ENCODE data around the gene DDAH1.
"Not testable (repeated sequence)": the region's sequence is repeated elsewhere in the genome, so short reads cannot be mapped to it uniquely, and the experiment has no call there.

DDAH1 gene

DNA sequence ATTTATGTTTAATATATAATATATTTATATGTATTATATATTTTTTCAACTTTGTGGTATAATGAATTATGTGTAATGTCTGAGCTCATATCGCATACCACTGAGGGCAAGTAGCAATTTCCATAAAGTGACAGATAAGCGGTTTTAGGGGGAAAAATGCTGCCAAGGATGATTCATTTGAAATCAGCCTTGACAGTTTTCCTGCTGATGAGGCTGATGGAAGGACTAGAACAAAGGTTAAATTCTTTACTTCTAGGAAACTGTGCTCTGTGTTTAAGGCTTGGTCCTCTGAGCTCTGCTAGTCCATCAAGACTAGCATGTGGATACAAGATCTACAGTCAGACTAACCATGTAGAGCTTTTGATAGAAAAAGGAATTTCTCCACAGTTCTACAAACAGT, 19.3 kb upstream of the DDAH1 start:
- Mint-ChIP-seq H3K9me3 (no peaks in the 10 kb centered on the region), H3K27ac (no peak overlapping the region), H3K27me3 (no peaks in the 10 kb centered on the region), H3K36me3 (no peaks in the 10 kb centered on the region), H3K4me1 (no peaks in the 10 kb centered on the region), H3K4me3 (no peak overlapping the region)
- CTCF ChIA-PET, result no interaction called here
- no peak for DNase-seq

- CTCF ChIA-PET, result no interaction called here
- DNase-seq, result no peak
- Mint-ChIP-seq H3K27ac (no peak overlapping the region), H3K4me1 (no peaks in the 10 kb centered on the region), H3K36me3 (no peaks in the 10 kb centered on the region), H3K9me3 (no peaks in the 10 kb centered on the region), H3K4me3 (no peak overlapping the region), H3K27me3 (no peaks in the 10 kb centered on the region)
Observed at GRCh38 chr1:85481688-85482087, 16.7 kb upstream of the DDAH1 start.

- CTCF ChIA-PET, result no interaction called here
Observed at GRCh38 chr1:85480566-85480965, 15.6 kb upstream of the DDAH1 start.

DNA sequence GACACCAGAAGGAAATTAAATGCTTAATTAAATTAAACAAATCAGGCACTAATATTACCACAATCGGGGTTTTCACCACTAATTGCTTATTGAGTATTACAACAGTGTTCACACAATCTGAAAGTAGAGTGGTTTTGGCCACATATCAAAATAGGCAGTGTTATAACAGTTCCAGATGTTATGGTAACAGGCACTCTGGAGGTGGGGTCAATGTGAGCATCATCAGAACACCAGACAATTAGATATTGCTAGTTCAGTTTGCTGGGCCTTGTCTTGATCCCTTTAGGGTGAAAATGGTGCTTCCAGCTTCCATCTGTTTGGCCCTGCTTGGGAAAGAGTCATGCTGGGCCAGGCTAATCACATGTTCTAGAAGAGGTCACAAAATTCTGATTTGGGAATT, 14.5 kb upstream of the DDAH1 start:
- no peak overlapping the region for H3K4me3 Mint-ChIP-seq
- CTCF ChIA-PET, result no interaction called here
- no peaks in the 10 kb centered on the region for H3K4me1 Mint-ChIP-seq
- H3K36me3 Mint-ChIP-seq, result no peaks in the 10 kb centered on the region
- H3K27me3 Mint-ChIP-seq, result no peaks in the 10 kb centered on the region
- no peaks in the 10 kb centered on the region for H3K9me3 Mint-ChIP-seq
- DNase-seq, result no peak
- H3K27ac Mint-ChIP-seq, result no peak overlapping the region

More at GRCh38 chr1:85480566-85480965, 15.6 kb upstream of the DDAH1 start:
- H3K9me3 Mint-ChIP-seq, result no peaks in the 10 kb centered on the region
- no peak overlapping the region for H3K27ac Mint-ChIP-seq
- no peak overlapping the region for H3K4me3 Mint-ChIP-seq
- DNase-seq, result no peak
- no peaks in the 10 kb centered on the region for H3K27me3 Mint-ChIP-seq
- H3K4me1 Mint-ChIP-seq, result no peaks in the 10 kb centered on the region
- no peaks in the 10 kb centered on the region for H3K36me3 Mint-ChIP-seq

GRCh38 chr1:85478366-85478765, 13.4 kb upstream of the DDAH1 start:
- Mint-ChIP-seq H3K4me1 (no peaks in the 10 kb centered on the region), H3K4me3 (no peak overlapping the region), H3K9me3 (no peaks in the 10 kb centered on the region), H3K27ac (no peak overlapping the region), H3K36me3 (no peaks in the 10 kb centered on the region), H3K27me3 (peaks cover 4% of the 10 kb centered on the region)
- CTCF ChIA-PET, result no interaction called here
- no peak for DNase-seq

GRCh38 chr1:85475055-85475454, 10.1 kb upstream of the DDAH1 start:
- Mint-ChIP-seq H3K27me3 (peaks cover 10% of the 10 kb centered on the region), H3K9me3 (no peaks in the 10 kb centered on the region), H3K27ac (no peak overlapping the region), H3K4me1 (no peaks in the 10 kb centered on the region), H3K36me3 (no peaks in the 10 kb centered on the region), H3K4me3 (no peak overlapping the region)
- DNase-seq, result no peak
- CTCF ChIA-PET, result no interaction called here

- Mint-ChIP-seq H3K36me3 (no peaks in the 10 kb centered on the region), H3K4me3 (no peak overlapping the region), H3K4me1 (no peaks in the 10 kb centered on the region), H3K27ac (no peak overlapping the region), H3K9me3 (no peaks in the 10 kb centered on the region), H3K27me3 (peaks cover 15% of the 10 kb centered on the region)
- CTCF ChIA-PET, result no interaction called here
- DNase-seq, result no peak
Observed at GRCh38 chr1:85473390-85473789, 8.4 kb upstream of the DDAH1 start.

GRCh38 chr1:85471558-85471957, 6.6 kb upstream of the DDAH1 start:
- Mint-ChIP-seq H3K4me1 (no peaks in the 10 kb centered on the region), H3K36me3 (no peaks in the 10 kb centered on the region), H3K27ac (no peak overlapping the region), H3K27me3 (peaks cover 19% of the 10 kb centered on the region), H3K9me3 (no peaks in the 10 kb centered on the region), H3K4me3 (no peak overlapping the region)
- CTCF ChIA-PET, result no interaction called here
- DNase-seq, result no peak

DNA sequence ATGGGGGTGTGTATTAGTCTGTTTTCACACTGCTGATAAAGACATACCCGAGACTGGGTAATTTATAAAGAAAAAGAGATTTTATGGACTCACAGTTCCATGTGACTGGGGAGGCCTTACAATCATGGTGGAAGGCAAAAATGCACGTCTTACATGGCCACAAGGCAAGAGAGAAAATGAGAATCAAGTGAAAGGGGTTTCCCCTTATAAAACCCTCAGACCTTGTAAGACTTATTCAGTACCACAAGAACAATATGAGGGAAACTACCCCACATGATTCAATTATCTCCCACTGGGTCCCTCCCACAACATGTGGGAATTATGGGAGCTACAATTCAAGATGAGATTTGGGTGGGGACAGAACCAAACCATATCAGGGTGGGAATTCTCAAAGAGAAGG, 5.2 kb upstream of the DDAH1 start:
- H3K4me1 Mint-ChIP-seq, H3K4me3 Mint-ChIP-seq, H3K27ac Mint-ChIP-seq, H3K9me3 Mint-ChIP-seq, CTCF ChIA-PET, H3K36me3 Mint-ChIP-seq, DNase-seq: not testable (repeated sequence)
- peaks cover 34% of the 10 kb centered on the region for H3K27me3 Mint-ChIP-seq

DNA sequence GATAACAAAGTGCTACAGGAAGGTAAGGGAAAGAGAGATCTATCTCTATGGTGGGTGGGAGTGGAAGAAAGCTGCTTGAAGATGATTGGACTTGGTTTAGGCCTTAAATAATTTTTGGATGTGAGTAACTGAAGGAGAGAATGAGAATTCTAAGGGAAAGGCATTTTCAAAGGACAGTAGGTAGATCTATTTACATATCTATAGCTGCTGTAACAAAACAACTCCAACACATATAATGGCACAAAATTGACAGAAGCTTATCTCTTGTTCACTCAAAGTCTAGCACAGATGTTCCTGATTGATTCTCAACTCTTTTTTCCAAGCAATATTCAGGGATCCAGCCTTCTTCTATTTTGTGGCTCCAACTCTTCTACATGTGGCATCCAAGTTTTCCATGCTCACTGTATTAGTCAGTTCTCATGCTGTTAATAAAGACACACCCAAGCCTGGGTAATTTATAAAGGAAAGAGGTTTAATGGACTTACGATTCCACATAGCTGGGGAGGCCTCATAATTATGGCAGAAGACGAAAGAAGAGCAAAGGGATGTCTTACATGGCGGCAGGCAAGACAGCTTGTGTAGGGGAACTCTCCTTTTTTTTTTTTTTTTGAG, 3.1 kb upstream of the DDAH1 start:
- Mint-ChIP-seq H3K4me1 (peaks cover 12% of the 10 kb centered on the region), H3K4me3 (no peak overlapping the region), H3K9me3 (no peaks in the 10 kb centered on the region), H3K27ac (no peak overlapping the region), H3K36me3 (no peaks in the 10 kb centered on the region), H3K27me3 (peaks cover 48% of the 10 kb centered on the region)
- CTCF ChIA-PET, result no interaction called here
- no peak for DNase-seq

GRCh38 chr1:85467036-85467435, 2.1 kb upstream of the DDAH1 start:
- H3K27ac Mint-ChIP-seq, result no peak overlapping the region
- H3K36me3 Mint-ChIP-seq, result no peaks in the 10 kb centered on the region
- H3K27me3 Mint-ChIP-seq, result peaks cover 58% of the 10 kb centered on the region
- DNase-seq, result no peak
- no peak overlapping the region for H3K4me3 Mint-ChIP-seq
- CTCF ChIA-PET, result no interaction called here
- H3K9me3 Mint-ChIP-seq, result no peaks in the 10 kb centered on the region
- peaks cover 12% of the 10 kb centered on the region for H3K4me1 Mint-ChIP-seq

GRCh38 chr1:85465786-85466134, 801 bp upstream of the DDAH1 start:
- H3K9me3 Mint-ChIP-seq, result no peaks in the 10 kb centered on the region
- H3K4me1 Mint-ChIP-seq, result peaks cover 12% of the 10 kb centered on the region
- CTCF ChIA-PET, result interaction anchor here (1.1 kb wide), 1 partner anchor 28 kb away, joined by 4 read pairs; no protein-coding TSS in a partner anchor
- H3K4me3 Mint-ChIP-seq, result no peak overlapping the region
- no peak overlapping the region for H3K27ac Mint-ChIP-seq
- DNase-seq, result no peak
- no peaks in the 10 kb centered on the region for H3K36me3 Mint-ChIP-seq
- peaks cover 53% of the 10 kb centered on the region for H3K27me3 Mint-ChIP-seq

DNA sequence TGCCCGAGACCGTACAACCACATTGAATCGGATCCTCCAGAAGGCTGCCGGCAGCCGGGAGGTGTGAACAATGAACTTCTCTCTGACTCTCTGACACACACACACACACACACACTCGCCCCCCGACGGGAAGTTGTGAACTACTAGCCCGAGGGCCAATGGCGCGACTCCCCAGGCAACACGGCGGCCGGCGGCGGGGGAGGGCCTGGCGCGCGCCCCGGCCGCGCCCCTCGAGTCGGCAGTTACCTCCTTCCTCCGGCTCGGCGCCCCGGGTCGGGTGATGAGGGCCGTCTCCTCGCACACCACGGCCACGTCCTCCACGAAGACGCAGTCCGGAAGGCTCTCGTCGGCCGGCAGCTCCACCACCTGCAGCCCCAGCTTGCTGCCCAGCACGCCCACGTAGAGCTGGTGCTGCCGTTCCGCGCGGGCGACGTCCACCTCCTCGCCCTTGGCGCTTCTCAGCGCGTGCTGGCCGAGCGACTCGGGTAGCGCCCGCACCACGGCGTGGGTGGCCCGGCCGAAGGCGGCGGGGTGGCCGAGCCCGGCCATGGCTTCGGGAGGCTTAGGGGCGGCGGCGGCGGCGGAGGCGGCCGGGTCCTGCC, 361 bp downstream of the DDAH1 start:
- no peaks in the 10 kb centered on the region for H3K9me3 Mint-ChIP-seq
- no peak overlapping the region for H3K27ac Mint-ChIP-seq
- DNase-seq, result peak; percentile 36
- peaks cover 53% of the 10 kb centered on the region for H3K27me3 Mint-ChIP-seq
- CTCF ChIA-PET, result no interaction called here
- H3K36me3 Mint-ChIP-seq, result no peaks in the 10 kb centered on the region
- peaks cover 12% of the 10 kb centered on the region for H3K4me1 Mint-ChIP-seq
- H3K4me3 Mint-ChIP-seq, result peak overlapping the region; percentile 9

- peaks cover 50% of the 10 kb centered on the region for H3K27me3 Mint-ChIP-seq
- no peak for DNase-seq
- H3K27ac Mint-ChIP-seq, result no peak overlapping the region
- peaks cover 12% of the 10 kb centered on the region for H3K4me1 Mint-ChIP-seq
- no peaks in the 10 kb centered on the region for H3K36me3 Mint-ChIP-seq
- CTCF ChIA-PET, result no interaction called here
- H3K9me3 Mint-ChIP-seq, result no peaks in the 10 kb centered on the region
- peak overlapping the region; percentile 9 for H3K4me3 Mint-ChIP-seq
Observed at GRCh38 chr1:85463731-85464496, 1.0 kb downstream of the DDAH1 start.

- no peaks in the 10 kb centered on the region for H3K36me3 Mint-ChIP-seq
- H3K4me3 Mint-ChIP-seq, result no peak overlapping the region
- CTCF ChIA-PET, result no interaction called here
- peaks cover 49% of the 10 kb centered on the region for H3K27me3 Mint-ChIP-seq
- no peak overlapping the region for H3K27ac Mint-ChIP-seq
- H3K4me1 Mint-ChIP-seq, result peaks cover 12% of the 10 kb centered on the region
- H3K9me3 Mint-ChIP-seq, result no peaks in the 10 kb centered on the region
- no peak for DNase-seq
Observed at GRCh38 chr1:85462931-85463649, 1.9 kb downstream of the DDAH1 start.
